Measurements from ENCODE around the gene OTUD7B.

The OTUD7B gene

GRCh38 chr1:150017206-150017750 lies 6.8 kb upstream of the OTUD7B start:
- DNase-seq (ENCODE audit: low read depth) = no peak
- H3K4me3 ChIP-seq (ENCODE audit: low read depth, low read length) = no peak overlapping the region
- TF ChIP-seq CTCF (IDR thresholded peaks at IDR 0.05; ENCODE audit: insufficient read depth, low read depth, low read length, missing control alignments) = no peak

- no peak for DNase-seq (ENCODE audit: low read depth)
Observed at GRCh38 chr1:150015651-150016131, 5.2 kb upstream of the OTUD7B start.

GRCh38 chr1:150012611-150013010 lies 2.1 kb upstream of the OTUD7B start:
- no peak for TF ChIP-seq CTCF (IDR thresholded peaks at IDR 0.05; ENCODE audit: insufficient read depth, low read depth, low read length, missing control alignments)
- H3K4me3 ChIP-seq (ENCODE audit: low read depth, low read length) = no peak overlapping the region
- DNase-seq (ENCODE audit: low read depth) = no peak

More at GRCh38 chr1:150015651-150016131, 5.2 kb upstream of the OTUD7B start:
- TF ChIP-seq CTCF (IDR thresholded peaks at IDR 0.05; ENCODE audit: insufficient read depth, low read depth, low read length, missing control alignments) = no peak
- H3K4me3 ChIP-seq (ENCODE audit: low read depth, low read length) = no peak overlapping the region

- H3K4me3 ChIP-seq (ENCODE audit: low read depth, low read length) = peak overlapping the region; percentile 98
- no peak for TF ChIP-seq CTCF (IDR thresholded peaks at IDR 0.05; ENCODE audit: insufficient read depth, low read depth, low read length, missing control alignments)
- peak; percentile 45 for DNase-seq (ENCODE audit: low read depth)
Observed at GRCh38 chr1:150009604-150010392, 728 bp downstream of the OTUD7B start.

- DNase-seq (ENCODE audit: low read depth) = no peak
- TF ChIP-seq CTCF (IDR thresholded peaks at IDR 0.05; ENCODE audit: insufficient read depth, low read depth, low read length, missing control alignments) = no peak
- no peak overlapping the region for H3K4me3 ChIP-seq (ENCODE audit: low read depth, low read length)
Observed at GRCh38 chr1:150008699-150009098, 1.8 kb downstream of the OTUD7B start.

- TF ChIP-seq CTCF (IDR thresholded peaks at IDR 0.05; ENCODE audit: insufficient read depth, low read depth, low read length, missing control alignments) = no peak
- H3K4me3 ChIP-seq (ENCODE audit: low read depth, low read length) = no peak overlapping the region
- no peak for DNase-seq (ENCODE audit: low read depth)
Observed at GRCh38 chr1:150006881-150007421, 3.6 kb downstream of the OTUD7B start.

All from GM12865 (cell line).